GM18499 (cell line): ENCODE results near the gene ALDH2.
"Not testable (repeated sequence)": the region's sequence is repeated elsewhere in the genome, so short reads cannot be mapped to it uniquely, and the experiment has no call there.

Source experiments
- ATAC-seq: cut with Tn5 transposase; IDR thresholded peaks from one replicate; pipeline ENCODE4 v1.9.1; 2021; ENCODE audit warnings: moderate number of reproducible peaks; ENCODE audit not compliant: insufficient read depth, unreplicated experiment

ALDH2 gene

DNA sequence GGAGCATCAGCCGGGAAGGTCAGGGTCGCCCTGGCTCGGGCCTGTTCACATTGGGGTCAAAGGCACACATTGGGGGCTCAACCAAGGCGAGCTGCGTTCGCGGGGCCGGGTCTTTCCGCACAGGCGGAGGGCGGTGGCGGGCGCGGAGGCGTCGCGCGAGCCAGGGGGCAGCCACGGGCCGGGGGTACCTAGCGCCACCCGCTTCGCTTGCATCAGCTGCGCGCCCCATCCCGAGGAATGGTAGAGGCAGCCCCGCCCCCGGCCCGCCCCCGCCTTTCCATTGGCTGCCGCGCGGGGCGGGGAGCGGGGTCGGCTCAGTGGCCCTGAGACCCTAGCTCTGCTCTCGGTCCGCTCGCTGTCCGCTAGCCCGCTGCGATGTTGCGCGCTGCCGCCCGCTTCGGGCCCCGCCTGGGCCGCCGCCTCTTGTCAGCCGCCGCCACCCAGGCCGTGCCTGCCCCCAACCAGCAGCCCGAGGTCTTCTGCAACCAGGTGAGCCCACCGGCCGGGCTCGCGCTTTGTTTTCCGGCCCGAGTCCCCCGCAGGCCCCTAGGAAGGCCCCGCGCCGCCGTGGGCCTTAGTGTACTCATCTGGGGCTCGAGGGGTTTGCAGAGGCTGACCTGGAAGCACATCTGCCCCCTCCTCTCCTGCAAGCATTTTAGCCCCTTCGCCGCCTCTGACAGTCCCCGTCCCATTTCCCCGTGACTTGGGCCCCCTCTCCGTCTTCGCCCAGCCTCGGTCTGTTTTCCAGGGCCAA lies at the start of gene ALDH2:
Gene ALDH2 (plus strand): TSS at position 326 of the 754 bp plus-strand sequence. CDS start 50 bp downstream, at position 376.
- no peak for ATAC-seq

DNA sequence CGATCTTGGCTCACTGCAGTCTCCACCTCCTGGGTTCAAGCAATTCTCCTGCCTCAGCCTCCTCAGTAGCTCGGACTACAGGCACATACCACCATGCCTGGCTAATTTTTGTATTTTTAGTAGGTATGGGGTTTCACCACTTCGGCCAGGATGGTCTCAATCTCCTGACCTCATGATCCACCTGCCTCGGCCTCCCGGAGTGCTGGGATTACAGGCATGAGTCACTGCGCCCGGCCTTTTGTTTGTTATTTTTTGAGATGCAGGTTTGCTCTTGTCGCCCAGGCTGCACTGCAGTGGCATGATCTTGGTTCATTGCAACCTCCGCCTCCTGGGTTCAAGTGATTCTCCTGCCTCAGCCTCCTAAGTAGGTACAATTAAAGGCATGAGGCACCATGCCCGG lies 47.4 kb upstream of the ALDH2 start:
- not testable (repeated sequence) for ATAC-seq

DNA sequence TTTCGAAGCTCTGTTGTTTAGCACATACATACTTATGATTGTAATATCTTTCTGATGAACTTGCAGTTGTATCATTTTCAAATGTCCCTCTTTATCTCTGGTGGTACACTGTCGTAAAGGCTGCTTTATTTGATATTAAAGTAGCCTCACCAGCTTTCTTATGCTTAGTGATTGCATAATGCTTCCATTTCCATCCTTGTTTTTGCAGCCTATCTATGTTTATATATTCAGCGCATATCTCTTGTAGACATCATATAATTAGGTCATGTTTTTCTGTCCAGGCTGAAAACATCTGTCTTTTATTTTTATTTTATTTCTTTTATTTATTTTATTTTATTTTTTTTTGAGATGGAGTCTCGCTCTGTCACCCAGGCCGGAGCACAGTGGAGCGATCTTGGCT lies 46.3 kb upstream of the ALDH2 start:
- ATAC-seq, result no peak

DNA sequence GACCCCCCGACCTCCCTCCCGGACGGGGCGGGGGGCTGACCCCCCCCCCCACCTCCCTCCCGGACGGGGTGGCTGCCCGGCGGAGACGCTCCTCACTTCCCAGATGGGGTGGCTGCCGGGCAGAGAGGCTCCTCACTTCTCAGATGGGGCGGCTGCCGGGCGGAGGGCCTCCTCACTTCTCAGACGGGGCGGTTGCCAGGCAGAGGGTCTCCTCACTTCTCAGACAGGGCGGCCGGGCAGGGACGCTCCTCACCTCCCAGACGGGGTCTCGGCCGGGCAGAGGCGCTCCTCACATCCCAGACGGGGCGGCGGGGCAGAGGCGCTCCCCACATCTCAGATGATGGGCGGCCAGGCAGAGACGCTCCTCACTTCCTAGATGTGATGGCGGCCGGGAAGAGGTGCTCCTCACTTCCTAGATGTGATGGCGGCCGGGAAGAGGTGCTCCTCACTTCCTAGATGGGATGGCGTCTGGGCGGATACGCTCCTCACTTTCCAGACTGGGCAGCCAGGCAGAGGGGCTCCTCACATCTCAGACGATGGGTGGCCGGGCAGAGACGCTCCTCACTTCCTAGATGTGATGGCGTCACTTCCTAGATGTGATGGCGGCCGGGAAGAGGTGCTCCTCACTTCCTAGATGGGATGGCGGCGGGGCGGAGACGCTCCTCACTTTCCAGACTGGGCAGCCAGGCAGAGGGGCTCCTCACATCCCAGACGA lies 42.9 kb upstream of the ALDH2 start:
- ATAC-seq, result not testable (repeated sequence)

DNA sequence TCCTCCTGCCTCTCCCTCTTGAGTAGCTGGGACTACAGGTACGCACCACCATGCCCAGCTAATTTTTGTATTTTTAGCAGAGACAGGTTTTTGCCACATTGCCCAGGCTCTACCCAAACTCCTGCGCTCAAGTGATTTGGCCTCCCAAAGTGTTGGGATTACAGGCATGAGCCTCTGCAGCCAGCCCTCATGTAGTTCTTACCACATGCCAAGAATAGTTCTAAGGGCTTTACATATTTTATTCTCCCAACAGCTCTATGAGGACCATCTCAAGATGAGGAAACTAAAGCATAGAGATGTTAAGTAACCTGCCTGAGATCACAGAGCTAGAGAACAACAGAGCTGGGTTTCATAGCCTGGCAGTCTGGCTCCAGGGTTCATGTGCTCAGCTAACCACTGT lies 37.9 kb upstream of the ALDH2 start:
- ATAC-seq, result no peak

DNA sequence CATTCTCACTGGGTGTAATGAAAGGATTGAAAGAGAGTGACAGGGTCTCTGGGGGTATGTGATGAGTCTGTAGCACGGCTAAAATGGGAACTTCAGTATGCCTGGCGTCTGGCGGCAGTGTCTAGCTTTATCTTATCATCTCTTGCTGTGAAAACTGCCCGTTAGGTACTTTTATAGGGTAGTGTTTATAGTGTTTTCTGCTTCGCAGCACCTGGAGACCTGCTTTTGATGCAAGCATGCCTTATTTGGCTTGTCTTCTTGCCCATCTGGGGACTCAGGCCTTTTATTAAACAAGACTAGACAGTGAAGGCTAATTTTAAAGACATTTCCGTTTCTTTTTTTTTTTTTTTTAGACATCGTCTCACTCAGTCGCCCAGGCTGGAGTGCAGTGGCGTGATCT lies 36.3 kb upstream of the ALDH2 start:
- ATAC-seq, result no peak

DNA sequence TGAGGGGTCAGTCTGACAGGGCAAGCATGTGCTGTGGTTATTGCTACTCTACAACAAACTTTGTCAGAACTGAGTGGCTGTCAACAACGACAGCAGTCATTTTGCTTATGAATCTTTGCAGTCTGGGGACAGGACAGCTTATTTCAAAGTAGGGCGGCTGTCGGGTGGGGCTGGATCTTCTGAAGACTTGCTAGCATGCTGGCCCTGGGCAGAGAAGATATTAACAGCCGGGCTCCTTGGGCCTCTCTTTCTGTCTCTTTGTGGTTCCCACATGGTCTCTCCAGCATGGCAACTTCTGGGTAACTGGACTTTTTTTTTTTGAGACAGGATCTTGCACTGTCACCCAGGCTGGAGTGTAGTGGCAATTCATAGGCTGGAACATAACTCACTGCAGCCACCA lies 33.9 kb upstream of the ALDH2 start:
- ATAC-seq, result no peak

DNA sequence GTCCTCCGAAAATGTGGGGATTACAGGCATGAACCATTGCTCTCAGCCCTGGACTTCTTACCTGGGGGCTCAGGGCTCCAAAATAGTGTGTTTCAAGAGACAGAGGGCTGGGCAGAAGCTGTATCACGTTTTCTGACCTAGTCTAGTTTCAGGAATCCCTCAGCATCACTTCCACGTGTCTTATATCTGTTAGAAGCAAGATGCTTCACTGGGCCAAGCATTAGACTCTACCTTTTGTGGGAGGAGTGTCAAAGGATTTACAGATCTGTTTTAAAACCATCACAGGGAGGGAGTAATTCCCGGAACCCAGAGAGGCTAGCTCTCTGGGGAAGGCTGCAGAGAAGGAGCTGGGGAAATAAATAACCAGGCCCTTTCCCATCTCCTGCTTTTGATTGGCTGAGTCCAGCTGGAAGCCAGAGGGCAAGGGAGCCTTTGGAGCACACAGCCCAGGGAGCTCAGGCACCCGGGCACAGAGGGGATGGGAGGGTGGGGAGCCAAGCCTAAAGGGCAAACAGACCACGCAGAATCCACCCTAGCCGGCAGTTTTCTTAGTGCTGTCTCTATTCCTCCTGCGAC lies 33.3 kb upstream of the ALDH2 start:
- no peak for ATAC-seq

DNA sequence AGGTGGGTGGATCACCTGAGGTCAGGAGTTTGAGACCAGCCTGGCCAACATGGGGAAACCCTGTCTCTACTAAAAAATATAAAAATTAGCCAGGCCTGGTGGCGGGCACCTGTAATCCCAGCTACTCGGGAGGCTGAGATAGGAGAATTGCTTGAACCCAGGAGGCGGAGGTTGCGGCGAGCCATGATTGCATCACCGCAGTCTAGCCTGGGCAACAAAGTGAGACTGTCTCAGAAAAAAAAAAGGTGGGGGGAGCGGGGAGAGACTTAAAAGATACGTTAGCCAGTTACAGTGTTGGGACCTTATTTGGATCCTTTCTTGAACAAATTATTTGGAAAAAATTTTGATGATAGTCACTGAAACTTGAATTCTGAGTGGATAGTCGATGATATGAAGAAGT lies 27.2 kb upstream of the ALDH2 start:
- ATAC-seq, result not testable (repeated sequence)

DNA sequence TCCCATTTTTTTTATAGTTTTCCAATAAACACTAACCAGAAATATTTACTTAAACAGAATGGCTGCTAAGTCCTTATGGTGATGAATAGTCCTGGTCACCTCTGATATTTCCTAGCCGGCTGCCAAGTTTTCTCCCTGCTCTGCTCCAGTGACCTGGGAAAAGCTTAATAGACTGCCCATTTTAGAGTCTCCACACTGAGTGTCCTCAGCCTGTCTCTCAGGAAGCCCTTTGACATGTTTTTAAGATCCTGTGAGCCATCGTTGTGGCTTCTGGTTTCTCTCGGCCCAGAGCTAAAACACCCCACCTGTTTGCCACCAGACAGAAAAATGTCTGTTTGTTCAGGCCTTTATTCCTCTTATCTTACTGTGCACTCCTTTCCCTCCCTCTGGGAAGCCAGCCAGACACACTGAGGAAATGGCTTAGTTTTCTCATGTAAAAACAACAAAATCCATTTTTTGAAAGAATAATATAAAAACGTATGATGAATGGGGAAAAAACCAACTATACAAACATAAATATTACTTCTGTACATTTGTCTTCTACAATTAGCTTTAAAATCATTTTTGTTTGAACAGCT lies 25.4 kb upstream of the ALDH2 start:
- no peak for ATAC-seq

DNA sequence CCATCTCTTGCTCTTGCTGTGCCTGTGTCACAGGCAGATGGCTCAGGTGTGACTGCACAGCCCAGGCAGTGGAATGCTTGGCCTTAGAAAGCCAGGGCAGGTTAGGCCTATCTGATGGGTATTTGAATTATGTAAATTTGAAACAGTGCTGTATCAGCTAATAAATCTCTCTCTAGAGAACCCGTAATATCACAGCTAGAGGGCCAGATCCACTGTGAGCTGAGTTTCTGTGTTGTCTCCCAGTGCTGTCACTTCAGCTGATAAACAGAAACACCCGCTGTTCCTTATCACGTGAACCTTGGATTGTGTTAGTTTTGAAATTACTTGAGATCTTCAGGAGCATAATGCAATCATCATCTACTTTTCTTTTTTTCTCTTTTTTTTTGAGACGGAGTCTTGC lies 21.5 kb upstream of the ALDH2 start:
- no peak for ATAC-seq

DNA sequence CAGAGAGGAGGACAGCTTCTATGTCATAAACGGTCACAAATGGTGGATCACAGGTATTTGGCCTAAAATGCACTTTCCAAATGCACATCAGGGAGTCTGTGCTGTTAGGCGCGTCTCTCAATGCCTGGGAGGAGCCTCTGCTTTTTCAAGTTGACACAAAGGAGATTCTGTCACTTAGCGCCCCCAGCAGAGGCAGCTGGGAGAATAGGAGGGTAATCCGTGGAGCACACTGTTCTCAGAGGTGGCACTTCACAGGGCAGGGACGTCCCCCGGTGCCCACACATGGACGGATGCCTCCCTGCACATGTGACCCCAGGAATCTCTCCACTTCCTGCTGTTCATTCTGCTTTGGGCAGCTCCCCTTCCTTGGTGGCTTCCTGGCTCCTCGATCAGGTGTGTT lies 19.4 kb upstream of the ALDH2 start:
- no peak for ATAC-seq

DNA sequence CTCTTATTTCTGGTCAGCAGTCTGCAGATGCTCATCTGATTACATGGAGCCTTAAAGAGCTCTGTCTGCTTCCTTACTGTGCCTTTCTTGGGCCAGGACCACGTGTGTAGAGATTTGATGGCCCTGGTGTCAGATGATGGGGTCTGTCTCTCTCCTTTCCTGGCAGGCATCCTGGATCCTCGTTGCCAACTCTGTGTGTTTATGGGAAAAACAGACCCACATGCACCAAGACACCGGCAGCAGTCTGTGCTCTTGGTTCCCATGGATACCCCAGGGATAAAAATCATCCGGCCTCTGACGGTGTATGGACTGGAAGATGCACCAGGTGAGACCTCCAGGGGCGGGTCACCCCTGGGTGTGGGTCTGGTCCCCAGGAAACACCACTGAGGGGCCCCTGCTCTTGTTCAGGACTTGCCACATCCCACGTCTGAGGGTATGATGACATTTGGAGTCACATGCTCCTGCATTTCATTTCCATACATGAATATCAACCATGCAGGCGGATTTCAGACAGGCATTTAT lies 18.5 kb upstream of the ALDH2 start:
- ATAC-seq, result no peak

DNA sequence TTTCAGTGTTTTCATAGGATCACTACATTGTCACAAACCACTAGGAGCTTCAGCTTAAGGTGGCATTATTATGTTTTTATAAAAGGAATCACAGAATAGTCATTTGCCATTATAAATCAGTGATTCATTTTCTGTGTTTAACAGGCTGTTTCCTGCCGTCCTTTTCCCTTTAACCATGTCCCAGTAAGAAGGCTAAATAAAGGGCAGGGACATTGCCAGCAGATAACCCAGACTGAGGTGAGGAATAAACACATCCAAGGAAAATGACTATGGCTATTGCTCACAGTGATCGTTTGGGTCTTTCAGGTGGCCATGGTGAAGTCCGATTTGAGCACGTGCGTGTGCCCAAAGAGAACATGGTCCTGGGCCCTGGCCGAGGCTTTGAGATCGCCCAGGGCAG lies 17.9 kb upstream of the ALDH2 start:
- ATAC-seq, result no peak

DNA sequence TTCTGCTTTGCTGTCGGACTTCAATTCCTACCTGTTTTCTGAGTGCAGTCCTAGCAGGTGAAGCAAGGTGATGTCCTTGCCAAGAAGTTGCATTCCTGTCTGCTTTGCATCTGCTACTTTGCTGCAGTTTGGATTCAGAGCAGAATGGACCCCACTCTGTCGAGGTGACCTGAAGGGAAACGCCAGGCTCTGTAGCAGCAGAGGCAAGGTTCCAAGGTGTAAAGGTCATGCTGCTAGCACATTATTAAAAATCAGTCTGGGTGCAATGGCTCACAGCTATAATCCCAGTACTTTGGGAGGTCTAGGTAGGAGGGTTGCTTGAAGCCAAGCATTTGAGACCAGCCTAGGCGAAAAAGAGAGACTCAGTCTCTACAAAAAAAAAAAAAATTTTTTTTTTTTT lies 17.3 kb upstream of the ALDH2 start:
- ATAC-seq, result no peak

DNA sequence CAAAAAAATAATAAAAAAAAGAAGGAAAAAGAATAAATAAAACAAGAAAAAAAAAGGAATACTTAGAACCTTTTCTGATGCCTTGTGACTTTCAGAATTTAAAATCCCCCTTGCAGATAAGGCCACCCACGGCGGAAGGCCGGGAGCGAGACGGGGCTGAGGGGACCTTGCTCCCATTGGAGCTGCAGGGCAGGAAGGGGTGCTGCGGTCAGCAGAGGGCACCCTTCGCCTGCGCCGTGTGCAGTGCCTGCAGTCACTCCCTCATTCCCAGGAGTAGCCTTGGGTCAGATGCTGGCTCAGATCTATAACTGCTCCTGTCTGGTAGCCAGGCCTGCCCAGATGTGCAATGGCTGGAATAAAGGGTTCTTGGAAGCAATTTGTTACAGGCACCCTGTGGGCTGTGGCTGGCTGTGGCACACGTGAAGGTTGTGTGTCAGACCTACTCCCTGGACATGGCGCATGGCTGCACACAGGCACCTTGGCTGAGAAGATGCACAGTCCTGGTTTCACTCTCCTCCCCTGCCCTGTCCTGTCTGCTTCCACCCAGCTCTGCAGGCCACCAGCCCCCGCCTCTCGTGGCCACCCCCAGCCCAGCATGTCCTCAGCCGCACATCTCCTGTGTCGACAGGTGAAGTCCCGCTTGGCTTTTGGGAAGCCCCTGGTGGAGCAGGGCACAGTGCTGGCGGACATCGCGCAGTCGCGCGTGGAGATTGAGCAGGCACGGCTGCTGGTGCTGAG lies 13.4 kb upstream of the ALDH2 start:
- no peak for ATAC-seq

DNA sequence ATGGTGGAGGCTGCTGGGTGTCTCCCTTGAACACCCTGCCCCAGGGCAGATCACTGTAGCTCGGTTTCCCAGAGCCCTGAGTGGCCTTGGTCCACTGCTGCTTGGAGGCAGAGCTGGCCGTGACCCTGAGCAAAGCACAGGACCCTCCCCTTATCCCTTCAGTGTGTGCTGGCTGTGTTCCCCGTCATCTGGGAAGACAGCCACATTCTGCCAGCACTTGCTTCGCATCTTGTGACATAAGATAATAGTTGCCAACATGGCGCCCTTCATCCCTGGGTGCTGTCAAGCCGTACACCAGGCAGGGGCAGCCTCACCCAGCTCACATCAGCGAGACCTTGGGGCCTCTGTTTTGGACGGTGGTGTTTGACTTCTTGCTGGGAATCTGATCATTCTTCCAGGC lies 12.1 kb upstream of the ALDH2 start:
- no peak for ATAC-seq

DNA sequence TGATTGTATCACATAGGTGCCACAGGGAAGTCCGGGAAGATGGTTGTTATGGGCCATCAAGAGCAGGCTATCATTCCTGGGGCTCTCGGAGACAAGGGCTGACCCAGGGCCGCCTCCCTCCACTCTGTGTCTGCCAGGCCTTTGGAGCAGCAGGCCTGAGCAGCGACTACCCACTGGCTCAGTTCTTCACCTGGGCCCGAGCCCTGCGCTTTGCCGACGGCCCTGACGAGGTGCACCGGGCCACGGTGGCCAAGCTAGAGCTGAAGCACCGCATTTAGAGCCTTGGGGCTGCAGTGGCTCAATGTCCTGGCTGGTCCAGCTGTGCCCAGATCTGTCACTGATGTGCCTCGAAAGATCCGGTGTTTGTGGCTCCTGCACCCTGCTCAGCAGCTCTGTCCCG lies 10.5 kb upstream of the ALDH2 start:
- no peak for ATAC-seq

DNA sequence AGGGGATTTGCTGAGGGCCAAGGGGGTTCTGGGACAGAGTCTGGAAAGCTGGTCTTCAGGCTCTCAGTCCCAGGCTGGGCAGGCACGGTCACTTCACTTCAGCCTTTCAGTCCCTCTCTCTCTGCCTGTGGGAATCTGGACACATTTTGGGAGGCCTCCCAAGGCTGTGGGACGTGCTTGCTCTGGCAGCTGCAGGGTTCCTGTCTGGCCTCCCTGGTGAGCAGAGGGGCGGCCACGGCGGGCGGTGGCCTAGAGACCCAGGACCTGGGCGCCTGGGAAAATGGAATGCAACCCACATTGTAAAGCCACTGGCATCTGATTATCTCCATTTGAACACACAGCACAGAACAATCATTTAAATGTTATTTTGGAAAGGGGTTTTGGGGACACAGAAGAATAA lies 10.1 kb upstream of the ALDH2 start:
- no peak for ATAC-seq

DNA sequence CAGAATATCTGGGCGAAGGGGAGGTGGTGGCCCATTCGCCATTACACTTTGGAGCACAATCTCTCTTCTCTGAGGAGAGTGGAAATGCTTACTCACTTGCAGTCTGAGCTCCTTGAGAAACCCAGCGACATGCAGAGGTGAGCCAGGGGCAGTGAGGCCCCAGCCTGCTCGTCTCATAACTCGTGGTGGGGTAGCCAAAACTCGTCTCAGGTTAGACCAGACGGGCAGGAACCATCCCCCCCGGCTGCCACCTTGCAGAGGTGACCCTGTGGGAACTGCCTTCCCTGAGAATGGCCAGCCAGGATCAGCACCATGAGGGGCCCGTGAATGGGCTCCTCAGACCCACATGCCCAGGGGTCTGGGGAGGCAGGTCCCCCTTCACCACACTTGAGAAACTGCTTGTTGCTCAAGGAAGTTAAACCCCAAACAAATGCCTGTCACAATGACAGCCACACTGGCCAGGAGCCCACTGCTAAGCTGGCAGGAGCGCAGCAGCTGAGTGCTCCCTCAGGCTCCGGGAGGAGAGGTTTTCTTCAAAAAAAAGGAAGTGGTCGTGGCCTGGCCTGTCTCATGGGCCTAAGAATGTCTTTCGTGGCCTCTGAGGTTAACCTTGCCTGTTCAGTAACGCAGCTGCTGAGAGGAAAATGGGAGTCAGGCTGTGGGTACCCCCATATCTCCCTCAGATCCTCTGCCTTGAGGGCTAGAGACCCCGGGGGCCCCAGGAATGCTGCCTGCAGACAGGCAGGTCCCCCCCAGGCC lies 9.2 kb upstream of the ALDH2 start:
- no peak for ATAC-seq
